H1 (cell line): ENCODE measurements around the gene TEAD4. TPM values are rescaled to one million over a fixed set of nuclear protein-coding genes. Genes with fewer than 3 reads are reported as not detected.
A peak's percentile ranks its signal among the peaks of the same experiment; 100 is the strongest.

ENCODE experiments used
- CTCF ChIA-PET: fragments of 300-600 bp; sonication (Branson Sonifier 250); formaldehyde crosslinking; loops from one replicate; lab custom pipeline; 2021; ENCODE audit not compliant: partially characterized antibody; lab: Charles Lee
- POLR2A ChIA-PET: fragments of 300-600 bp; sonication (Branson Sonifier 250); formaldehyde crosslinking; loops from one replicate; lab custom pipeline; 2021; ENCODE audit warnings: inconsistent platforms; ENCODE audit not compliant: partially characterized antibody; lab: Charles Lee
- DNase-seq, 2 experiments: peaks; one replicate each; pipeline versions ENCODE4 v3.0.0 to v3.0.0-alpha.2; 2010 to 2022; ENCODE audit warnings: low spot score in 2 of 2, low read depth in 1 of 2, mixed read lengths in 1 of 2
- FAIRE-seq: peaks from 2 replicates; lab custom pipeline; 2011; peaks lifted over from hg19 to GRCh38; lab: Jason Lieb, UNC
- H2AFZ ChIP-seq: 2 replicates; pipeline ENCODE4 v1.8.1; 2012; ENCODE audit warnings: low read length, inconsistent platforms
- H2AK5ac ChIP-seq: 2 replicates; pipeline ENCODE4 v1.6.1; 2013; ENCODE audit warnings: low read depth, low read length
- H2BK120ac ChIP-seq: replicated peaks from 2 replicates; pipeline ENCODE3; 2013; ENCODE audit warnings: low read depth, low read length, inconsistent platforms
- H2BK12ac ChIP-seq: 2 replicates; pipeline ENCODE4 v1.6.1; 2013; ENCODE audit warnings: low read depth, low read length
- H2BK15ac ChIP-seq: 2 replicates; pipeline ENCODE4 v1.6.1; 2013; ENCODE audit warnings: low read length
- H2BK20ac ChIP-seq: 2 replicates; pipeline ENCODE4 v1.6.1; 2013; ENCODE audit warnings: low read length
- H2BK5ac ChIP-seq: 2 replicates; pipeline ENCODE4 v1.6.1; 2013; ENCODE audit warnings: low read depth, low read length
- H3K14ac ChIP-seq: 2 replicates; pipeline ENCODE4 v1.6.1; 2013; ENCODE audit warnings: inconsistent platforms; ENCODE audit not compliant: insufficient read length
- H3K18ac ChIP-seq: 2 replicates; pipeline ENCODE4 v1.6.1; 2013; ENCODE audit warnings: low read length; ENCODE audit errors: extremely low read depth
- H3K23ac ChIP-seq: 2 replicates; pipeline ENCODE4 v1.6.1; 2013; ENCODE audit warnings: inconsistent platforms; ENCODE audit not compliant: insufficient read length
- H3K23me2 ChIP-seq: 2 replicates; pipeline ENCODE4 v1.6.1; 2013; ENCODE audit warnings: low read depth, low read length
- H3K27ac ChIP-seq: 2 replicates; pipeline ENCODE4 v1.6.1; 2011; ENCODE audit warnings: low read depth, low read length, inconsistent platforms
- H3K27me3 ChIP-seq, 4 experiments: replicated peaks in 1 of 4; 1 replicate in 1 of 4; 2 replicates in 3 of 4; pipeline versions ENCODE4 v1.6.1 to v1.8.1; 2011 to 2013; ENCODE audit warnings: low read length in 3 of 4, mild to moderate bottlenecking in 3 of 4, inconsistent platforms in 2 of 4, mixed read lengths in 2 of 4, moderate library complexity in 1 of 4; ENCODE audit not compliant: control insufficient read depth in 3 of 4, insufficient read depth in 3 of 4; ENCODE audit errors: extremely low read depth in 1 of 4
- H3K36me3 ChIP-seq, 4 experiments: 2 replicates each; pipeline versions ENCODE4 v1.6.1 to v1.8.1; 2011 to 2013; ENCODE audit warnings: mild to moderate bottlenecking in 4 of 4, low read length in 3 of 4, moderate library complexity in 2 of 4, control low read depth in 1 of 4, inconsistent platforms in 1 of 4; ENCODE audit not compliant: insufficient read depth in 4 of 4, control insufficient read depth in 2 of 4
- H3K4ac ChIP-seq: replicated peaks from 2 replicates; pipeline ENCODE3; 2013; ENCODE audit warnings: low read length, low read depth, mixed read lengths, inconsistent platforms; ENCODE audit not compliant: insufficient read length
- H3K4me1 ChIP-seq, 4 experiments: replicated peaks in 1 of 4; 1 replicate in 1 of 4; 2 replicates in 3 of 4; pipeline versions ENCODE4 v1.6.1 to v1.8.1; 2011 to 2013; ENCODE audit warnings: low read length in 3 of 4, inconsistent platforms in 2 of 4, mixed read lengths in 1 of 4; ENCODE audit not compliant: insufficient read depth in 4 of 4, control insufficient read depth in 3 of 4
- H3K4me2 ChIP-seq, 2 experiments: 2 replicates each; pipeline versions ENCODE4 v1.6.1 to v1.8.1; 2011 to 2013; ENCODE audit warnings: low read depth in 2 of 2, low read length in 2 of 2, control low read depth in 1 of 2, inconsistent platforms in 1 of 2, mild to moderate bottlenecking in 1 of 2; ENCODE audit not compliant: insufficient read depth in 1 of 2
- H3K4me3 ChIP-seq, 4 experiments: fragments of 200-600, 300-600 bp in 1 of 4; sonication (generic), shearing (Covaris generic), sonication (Bioruptor Twin) in 1 of 4; 2 replicates each; pipeline versions ENCODE4 v1.5.1 to v1.8.1; 2011 to 2016; ENCODE audit warnings: low read length in 4 of 4, low read depth in 3 of 4, control low read depth in 2 of 4, inconsistent platforms in 2 of 4, mild to moderate bottlenecking in 2 of 4, mixed read lengths in 1 of 4, moderate library complexity in 1 of 4; ENCODE audit not compliant: insufficient read depth in 2 of 4; ENCODE audit errors: extremely low read depth in 1 of 4
- H3K56ac ChIP-seq: replicated peaks from 2 replicates; pipeline ENCODE3; 2013; ENCODE audit warnings: low read depth, mild to moderate bottlenecking, mixed read lengths, low read length, inconsistent platforms; ENCODE audit not compliant: insufficient read length
- H3K79me1 ChIP-seq: 2 replicates; pipeline ENCODE4 v1.6.1; 2013; ENCODE audit warnings: low read depth, low read length, control low read depth
- H3K79me2 ChIP-seq, 2 experiments: 2 replicates each; pipeline versions ENCODE4 v1.6.1 to v1.8.1; 2012 to 2013; ENCODE audit warnings: low read length in 2 of 2, mild to moderate bottlenecking in 2 of 2, inconsistent platforms in 1 of 2; ENCODE audit not compliant: insufficient read depth in 2 of 2, control insufficient read depth in 1 of 2
- H3K9ac ChIP-seq, 4 experiments: replicated peaks in 1 of 4; 1 replicate in 1 of 4; 2 replicates in 3 of 4; pipeline versions ENCODE4 v1.6.1 to v1.8.1; 2011 to 2013; ENCODE audit warnings: low read depth in 3 of 4, low read length in 3 of 4, control low read depth in 2 of 4, mild to moderate bottlenecking in 2 of 4, moderate library complexity in 2 of 4, inconsistent platforms in 1 of 4; ENCODE audit errors: extremely low read depth in 1 of 4
- H3K9me3 ChIP-seq, 2 experiments: 2 replicates each; pipeline versions ENCODE4 v1.6.1 to v1.8.1; 2012 to 2013; ENCODE audit warnings: mild to moderate bottlenecking in 2 of 2, moderate library complexity in 2 of 2, control low read depth in 1 of 2, inconsistent platforms in 1 of 2, low read depth in 1 of 2, low read length in 1 of 2, mixed read lengths in 1 of 2; ENCODE audit not compliant: insufficient read depth in 2 of 2
- H4K20me1 ChIP-seq, 2 experiments: replicated peaks in 1 of 2; 2 replicates each; pipeline versions ENCODE3 to v1.8.1; 2011 to 2013; ENCODE audit warnings: inconsistent platforms in 2 of 2, low read length in 2 of 2, mild to moderate bottlenecking in 1 of 2; ENCODE audit not compliant: insufficient read depth in 2 of 2, control insufficient read depth in 1 of 2
- H4K5ac ChIP-seq: 2 replicates; pipeline ENCODE4 v1.6.1; 2013; ENCODE audit warnings: low read length, low read depth, mixed read lengths, inconsistent platforms; ENCODE audit not compliant: insufficient read length
- H4K8ac ChIP-seq: 2 replicates; pipeline ENCODE4 v1.8.0; 2013; ENCODE audit warnings: mild to moderate bottlenecking, moderate library complexity, low read length, inconsistent platforms; ENCODE audit not compliant: insufficient read depth; ENCODE audit errors: extremely low read depth
- H4K91ac ChIP-seq: replicated peaks from 2 replicates; pipeline ENCODE3; 2013; ENCODE audit warnings: low read length, mixed read lengths, inconsistent platforms; ENCODE audit not compliant: insufficient read length
- ATF2 ChIP-seq: IDR thresholded peaks from 2 replicates; pipeline ENCODE4 v1.6.1; 2012; ENCODE audit warnings: low read length, inconsistent platforms
- RNF2 ChIP-seq: fragments of 200-900, 300-1000 bp; sonication (generic); IDR thresholded peaks from 2 replicates; pipeline ENCODE4 v1.7.1; 2016; ENCODE audit warnings: borderline replicate concordance, low read depth, mild to moderate bottlenecking, antibody characterized with exemption, low read length; ENCODE audit not compliant: poor library complexity, severe bottlenecking; ENCODE audit errors: missing control alignments
- SIN3A ChIP-seq, 2 experiments: IDR thresholded peaks in 1 of 2; conservative IDR thresholded peaks in 1 of 2; 2 replicates each; pipeline ENCODE4 v1.6.1; 2011 to 2012; ENCODE audit warnings: low read length in 2 of 2, improper control_type of control experiment in 1 of 2, low read depth in 1 of 2, mild to moderate bottlenecking in 1 of 2
- SUZ12 ChIP-seq: fragments of 200-600 bp; sonication (generic); IDR thresholded peaks from 2 replicates; pipeline ENCODE4 v1.6.1; 2012; ENCODE audit warnings: mild to moderate bottlenecking, inconsistent platforms, low read length, moderate library complexity, mixed read lengths
- whole genome bisulfite sequencing, 2 experiments: shearing (Covaris generic) in 1 of 2; methylation state at CpG; one replicate each; pipeline versions ENCODE4 v1.1.6 to v1.1.7; 2013 to 2015; ENCODE audit warnings: low lambda C conversion rate in 2 of 2, mixed read lengths in 2 of 2, inconsistent platforms in 1 of 2, low coverage in 1 of 2, missing lambda C conversion rate in 1 of 2; ENCODE audit not compliant: insufficient replicate concordance in 2 of 2, insufficient coverage in 1 of 2, insufficient read length in 1 of 2; ENCODE audit errors: extremely low coverage in 1 of 2, missing lambda C conversion rate in 1 of 2; 5-methylcytosine and 5-hydroxymethylcytosine counted together
- polyA plus RNA-seq, 7 experiments: library from polyadenylated mRNA; depleted of rRNA in 3 of 7; stranded (reverse) in 5 of 7; unstranded in 2 of 7; fragments of >200 nt in 5 of 7; fragments of 200-250 nt in 2 of 7; gene quantifications; 1 replicate in 5 of 7; 2 replicates in 1 of 7; 4 replicates in 1 of 7; pipeline versions ENCODE4 v1.2.1 to v1.2.3, GENCODE V29; 2011 to 2013; ENCODE audit warnings: missing spikeins in 2 of 7, mixed read lengths in 2 of 7
- total RNA-seq: library from RNA; stranded (reverse); fragmentation: NEBNext Ultra II Directional; extraction: Animal tissue kit (Norgen Biotek cat#: 25700); gene quantifications from 2 replicates; pipeline ENCODE4 v1.2.1, GENCODE V29; 2021

The TEAD4 gene
- total and polyA plus RNA-seq, 2 of the 8 experiments (the other 6 are each of a cell fraction or from before 2014, with no cell fraction given): 56.7 to 116 TPM

GRCh38 chr12:2960390-2960956 lies 1.3 kb downstream of the TEAD4 start:
- peak overlapping the region; percentile 90; the same call in 1 of the 2 replicates for H2BK15ac ChIP-seq
- no peak overlapping the region for H2BK120ac ChIP-seq
- H3K4ac ChIP-seq: peak overlapping the region; percentile 58
- ChIA-PET POLR2A (interaction anchor here (0.6 to 6.1 kb wide), 31 partner anchors 9 to 531 kb away, joined by 3 to 37 read pairs (median 4); partner anchors contain the start of genes PRMT8 and TULP3), CTCF (interaction anchor here (1.0 to 1.8 kb wide), 11 partner anchors 13 to 106 kb away, joined by 3 to 6 read pairs (median 5); no protein-coding TSS in a partner anchor)
- peak overlapping the region; percentile 92; the same call in 1 of the 2 replicates for H2BK12ac ChIP-seq
- no peak for TF ChIP-seq ATF2
- 0 out of 2 replicates have a peak, but pooled peaks have one; percentile 4 for TF ChIP-seq SUZ12
- peak; percentile 7 for TF ChIP-seq RNF2
- peak in 1 of 2 experiments; percentile 9; a peak in 1 of 4 replicates for TF ChIP-seq SIN3A (conservative IDR thresholded peaks at IDR 0.05 in 1 of 2, IDR thresholded peaks at IDR 0.05 in 1 of 2; ENCODE audit: low read depth in 1 of 2, low read length in 2 of 2)
- H2BK5ac ChIP-seq: peak overlapping the region; percentile 96; the same call in 1 of the 2 replicates
- peaks cover 6% of the 10 kb centered on the region; the same call in 1 of the 2 replicates for H3K79me1 ChIP-seq
- no peaks in the 10 kb centered on the region for H3K36me3 ChIP-seq
- no peak overlapping the region for H4K8ac ChIP-seq
- H3K4me3 ChIP-seq: peak overlapping the region; percentile 58 to 87 (median 72)
- no peak overlapping the region for H3K14ac ChIP-seq
- peak overlapping the region; percentile 97 for H3K18ac ChIP-seq
- DNase-seq (peak in 1 of 2 experiments; percentile 57), FAIRE-seq (no peak)
- H2AFZ ChIP-seq: no peak overlapping the region
- H3K27me3 ChIP-seq: peaks cover 0 to 6% (median 3%) of the 10 kb centered on the region in 4 experiments; a peak in 4 of 7 replicates
- no peak overlapping the region for H4K5ac ChIP-seq
- peaks cover 11 to 40% (median 22%) of the 10 kb centered on the region in 4 experiments for H3K4me1 ChIP-seq
- H3K4me2 ChIP-seq: peak overlapping the region; percentile 97 to 99
- peaks cover 27% of the 10 kb centered on the region for H3K23me2 ChIP-seq
- WGBS, 2 experiments: 4% methylated on average over 18 of the region's 18 CpGs; no CpG with 5 or more reads in 1 of the 2 experiments
- peaks cover 18 to 56% of the 10 kb centered on the region in 2 experiments for H3K79me2 ChIP-seq
- no peak overlapping the region for H3K23ac ChIP-seq
- peak overlapping the region in 3 of 4 experiments; percentile 35 to 90 (median 68); a peak in 6 of 7 replicates for H3K9ac ChIP-seq
- no peak overlapping the region; the same call in 1 of the 2 replicates for H2BK20ac ChIP-seq
- H3K27ac ChIP-seq: no peak overlapping the region
- no peak overlapping the region for H3K56ac ChIP-seq
- H3K9me3 ChIP-seq: no peaks in the 10 kb centered on the region
- H4K20me1 ChIP-seq: peaks cover 3 to 11% of the 10 kb centered on the region in 2 experiments
- no peak overlapping the region for H4K91ac ChIP-seq
- H2AK5ac ChIP-seq: no peak overlapping the region
